Measurements from ENCODE around the gene NAT10.
A peak's percentile ranks its signal among the peaks of the same experiment; 100 is the strongest.
"Not testable (repeated sequence)": the region's sequence is repeated elsewhere in the genome, so short reads cannot be mapped to it uniquely, and the experiment has no call there.

The NAT10 gene

GRCh38 chr11:34072832-34073231 is 32.6 kb upstream of the NAT10 start:
- H3K9me3 ChIP-seq (ENCODE audit: control insufficient read depth, insufficient read depth, low read length): no peaks in the 10 kb centered on the region
- H3K36me3 ChIP-seq (ENCODE audit: control insufficient read depth, insufficient read depth, low read length): peaks cover 79% of the 10 kb centered on the region
- H3K4me3 ChIP-seq (ENCODE audit: low read depth, low read length): no peak overlapping the region
- no peak overlapping the region for H3K27ac ChIP-seq (ENCODE audit: low read depth, low read length)
- no peaks in the 10 kb centered on the region for H3K27me3 ChIP-seq (ENCODE audit: control insufficient read depth, insufficient read depth, low read length)
- H3K9ac ChIP-seq (ENCODE audit: low read depth, low read length): no peak overlapping the region
- no peaks in the 10 kb centered on the region for H3K4me1 ChIP-seq (ENCODE audit: control insufficient read depth, insufficient read depth, low read length)

- Histone ChIP-seq H3K9me3 (ENCODE audit: control insufficient read depth, insufficient read depth, low read length) (no peaks in the 10 kb centered on the region), H3K27me3 (ENCODE audit: control insufficient read depth, insufficient read depth, low read length) (no peaks in the 10 kb centered on the region), H3K4me1 (ENCODE audit: control insufficient read depth, insufficient read depth, low read length) (no peaks in the 10 kb centered on the region), H3K27ac (ENCODE audit: low read depth, low read length) (no peak overlapping the region), H3K36me3 (ENCODE audit: control insufficient read depth, insufficient read depth, low read length) (peaks cover 89% of the 10 kb centered on the region), H3K4me3 (ENCODE audit: low read depth, low read length) (no peak overlapping the region), H3K9ac (ENCODE audit: low read depth, low read length) (no peak overlapping the region)
Measured at GRCh38 chr11:34074391-34074790, 31.0 kb upstream of the NAT10 start.

- H3K36me3 ChIP-seq (ENCODE audit: control insufficient read depth, insufficient read depth, low read length): peaks cover 92% of the 10 kb centered on the region
- H3K27ac ChIP-seq (ENCODE audit: low read depth, low read length): no peak overlapping the region
- no peak overlapping the region for H3K9ac ChIP-seq (ENCODE audit: low read depth, low read length)
- no peaks in the 10 kb centered on the region for H3K9me3 ChIP-seq (ENCODE audit: control insufficient read depth, insufficient read depth, low read length)
- no peaks in the 10 kb centered on the region for H3K4me1 ChIP-seq (ENCODE audit: control insufficient read depth, insufficient read depth, low read length)
- H3K27me3 ChIP-seq (ENCODE audit: control insufficient read depth, insufficient read depth, low read length): no peaks in the 10 kb centered on the region
- no peak overlapping the region for H3K4me3 ChIP-seq (ENCODE audit: low read depth, low read length)
Measured at GRCh38 chr11:34075178-34075820, 30.1 kb upstream of the NAT10 start.

GRCh38 chr11:34080609-34081008 is 24.8 kb upstream of the NAT10 start:
- H3K4me3 ChIP-seq (ENCODE audit: low read depth, low read length): no peak overlapping the region
- H3K9ac ChIP-seq (ENCODE audit: low read depth, low read length): no peak overlapping the region
- no peak overlapping the region for H3K27ac ChIP-seq (ENCODE audit: low read depth, low read length)
- no peaks in the 10 kb centered on the region for H3K9me3 ChIP-seq (ENCODE audit: control insufficient read depth, insufficient read depth, low read length)
- H3K4me1 ChIP-seq (ENCODE audit: control insufficient read depth, insufficient read depth, low read length): no peaks in the 10 kb centered on the region
- no peaks in the 10 kb centered on the region for H3K27me3 ChIP-seq (ENCODE audit: control insufficient read depth, insufficient read depth, low read length)
- peaks cover 100% of the 10 kb centered on the region for H3K36me3 ChIP-seq (ENCODE audit: control insufficient read depth, insufficient read depth, low read length)

GRCh38 chr11:34084637-34085036 is 20.8 kb upstream of the NAT10 start:
- Histone ChIP-seq H3K9me3 (ENCODE audit: control insufficient read depth, insufficient read depth, low read length) (no peaks in the 10 kb centered on the region), H3K9ac (ENCODE audit: low read depth, low read length) (no peak overlapping the region), H3K27ac (ENCODE audit: low read depth, low read length) (no peak overlapping the region), H3K36me3 (ENCODE audit: control insufficient read depth, insufficient read depth, low read length) (peaks cover 98% of the 10 kb centered on the region), H3K4me3 (ENCODE audit: low read depth, low read length) (no peak overlapping the region), H3K4me1 (ENCODE audit: control insufficient read depth, insufficient read depth, low read length) (no peaks in the 10 kb centered on the region), H3K27me3 (ENCODE audit: control insufficient read depth, insufficient read depth, low read length) (no peaks in the 10 kb centered on the region)

GRCh38 chr11:34086554-34087283 is 18.7 kb upstream of the NAT10 start:
- H3K9me3 ChIP-seq (ENCODE audit: control insufficient read depth, insufficient read depth, low read length): no peaks in the 10 kb centered on the region
- H3K4me1 ChIP-seq (ENCODE audit: control insufficient read depth, insufficient read depth, low read length): no peaks in the 10 kb centered on the region
- H3K4me3 ChIP-seq (ENCODE audit: low read depth, low read length): no peak overlapping the region
- H3K9ac ChIP-seq (ENCODE audit: low read depth, low read length): no peak overlapping the region
- H3K27ac ChIP-seq (ENCODE audit: low read depth, low read length): no peak overlapping the region
- no peaks in the 10 kb centered on the region for H3K27me3 ChIP-seq (ENCODE audit: control insufficient read depth, insufficient read depth, low read length)
- H3K36me3 ChIP-seq (ENCODE audit: control insufficient read depth, insufficient read depth, low read length): peaks cover 98% of the 10 kb centered on the region

- H3K36me3 ChIP-seq (ENCODE audit: control insufficient read depth, insufficient read depth, low read length): peaks cover 98% of the 10 kb centered on the region
- no peaks in the 10 kb centered on the region for H3K9me3 ChIP-seq (ENCODE audit: control insufficient read depth, insufficient read depth, low read length)
- no peak overlapping the region for H3K9ac ChIP-seq (ENCODE audit: low read depth, low read length)
- H3K27me3 ChIP-seq (ENCODE audit: control insufficient read depth, insufficient read depth, low read length): no peaks in the 10 kb centered on the region
- H3K27ac ChIP-seq (ENCODE audit: low read depth, low read length): no peak overlapping the region
- no peaks in the 10 kb centered on the region for H3K4me1 ChIP-seq (ENCODE audit: control insufficient read depth, insufficient read depth, low read length)
- H3K4me3 ChIP-seq (ENCODE audit: low read depth, low read length): no peak overlapping the region
Measured at GRCh38 chr11:34091825-34092224, 13.6 kb upstream of the NAT10 start.

- H3K36me3 ChIP-seq (ENCODE audit: control insufficient read depth, insufficient read depth, low read length): peaks cover 100% of the 10 kb centered on the region
- not testable (repeated sequence) for H3K4me1 ChIP-seq (ENCODE audit: control insufficient read depth, insufficient read depth, low read length); H3K9ac ChIP-seq (ENCODE audit: low read depth, low read length); H3K4me3 ChIP-seq (ENCODE audit: low read depth, low read length); H3K27ac ChIP-seq (ENCODE audit: low read depth, low read length); H3K9me3 ChIP-seq (ENCODE audit: control insufficient read depth, insufficient read depth, low read length); H3K27me3 ChIP-seq (ENCODE audit: control insufficient read depth, insufficient read depth, low read length)
Measured at GRCh38 chr11:34094900-34095299, 10.5 kb upstream of the NAT10 start.

- Histone ChIP-seq H3K27ac (ENCODE audit: low read depth, low read length) (no peak overlapping the region), H3K27me3 (ENCODE audit: control insufficient read depth, insufficient read depth, low read length) (no peaks in the 10 kb centered on the region), H3K9ac (ENCODE audit: low read depth, low read length) (no peak overlapping the region), H3K4me3 (ENCODE audit: low read depth, low read length) (no peak overlapping the region), H3K4me1 (ENCODE audit: control insufficient read depth, insufficient read depth, low read length) (no peaks in the 10 kb centered on the region), H3K9me3 (ENCODE audit: control insufficient read depth, insufficient read depth, low read length) (no peaks in the 10 kb centered on the region), H3K36me3 (ENCODE audit: control insufficient read depth, insufficient read depth, low read length) (peaks cover 76% of the 10 kb centered on the region)
Measured at GRCh38 chr11:34098813-34099212, 6.6 kb upstream of the NAT10 start.

- Histone ChIP-seq H3K9ac (ENCODE audit: low read depth, low read length) (peak overlapping the region; percentile 82), H3K4me1 (ENCODE audit: control insufficient read depth, insufficient read depth, low read length) (0 out of 2 replicates have a peak, but pooled peaks cover 5% of the 10 kb centered on the region), H3K27ac (ENCODE audit: low read depth, low read length) (peak overlapping the region; percentile 93), H3K4me3 (ENCODE audit: low read depth, low read length) (peak overlapping the region; percentile 83), H3K9me3 (ENCODE audit: control insufficient read depth, insufficient read depth, low read length) (no peaks in the 10 kb centered on the region), H3K36me3 (ENCODE audit: control insufficient read depth, insufficient read depth, low read length) (peaks cover 37% of the 10 kb centered on the region), H3K27me3 (ENCODE audit: control insufficient read depth, insufficient read depth, low read length) (no peaks in the 10 kb centered on the region)
Measured at GRCh38 chr11:34104680-34105078, 750 bp upstream of the NAT10 start.

GRCh38 chr11:34105957-34106504 is 602 bp downstream of the NAT10 start:
- 0 out of 2 replicates have a peak, but pooled peaks cover 5% of the 10 kb centered on the region for H3K4me1 ChIP-seq (ENCODE audit: control insufficient read depth, insufficient read depth, low read length)
- H3K9me3 ChIP-seq (ENCODE audit: control insufficient read depth, insufficient read depth, low read length): no peaks in the 10 kb centered on the region
- peak overlapping the region; percentile 82 for H3K9ac ChIP-seq (ENCODE audit: low read depth, low read length)
- H3K36me3 ChIP-seq (ENCODE audit: control insufficient read depth, insufficient read depth, low read length): peaks cover 37% of the 10 kb centered on the region
- no peaks in the 10 kb centered on the region for H3K27me3 ChIP-seq (ENCODE audit: control insufficient read depth, insufficient read depth, low read length)
- H3K4me3 ChIP-seq (ENCODE audit: low read depth, low read length): peak overlapping the region; percentile 83
- peak overlapping the region; percentile 93 for H3K27ac ChIP-seq (ENCODE audit: low read depth, low read length)

Data from HUES48 (cell line).